ENCODE results near the gene SLC25A3. TPM values are rescaled to one million over a fixed set of nuclear protein-coding genes. Genes with fewer than 3 reads are reported as not detected.
"Not testable (repeated sequence)": the region's sequence is repeated elsewhere in the genome, so short reads cannot be mapped to it uniquely, and the experiment has no call there.

SLC25A3 gene
- 570 and 580 TPM in 2 replicates for total RNA-seq

GRCh38 chr12:98593351-98594049 is at the start of gene SLC25A3:
TSS of gene SLC25A3 (plus strand) at chr12:98593686. CDS start at chr12:98593979, 293 bp downstream.
- Mint-ChIP-seq H3K4me1 (ENCODE audit: low read depth) (peaks cover 29% of the 10 kb centered on the region), H3K27ac (peak within 1 kb of the TSS; percentile 99), H3K9me3 (no peaks in the 10 kb centered on the region), H3K27me3 (ENCODE audit: insufficient read depth) (no peaks in the 10 kb centered on the region), H3K4me3 (peak within 1 kb of the TSS; percentile 96), H3K36me3 (ENCODE audit: low read depth) (peaks cover 31% of the 10 kb centered on the region)
- intact Hi-C loops (cut with micrococcal nuclease), result loop anchor here (1.0 to 5.0 kb wide), 8 partner anchors 26 to 1686 kb away; partner anchors contain the start of genes ACTR6, BLTP3B, IKBIP and NEDD1
- DNase-seq (ENCODE audit: low spot score), result peak; percentile 92

GRCh38 chr12:98543701-98544100 is 49.8 kb upstream of the SLC25A3 start:
- Mint-ChIP-seq H3K36me3 (ENCODE audit: low read depth) (peaks cover 33% of the 10 kb centered on the region), H3K9me3 (no peaks in the 10 kb centered on the region), H3K27me3 (ENCODE audit: insufficient read depth) (no peaks in the 10 kb centered on the region), H3K4me3 (no peak overlapping the region), H3K4me1 (ENCODE audit: low read depth) (peaks cover 12% of the 10 kb centered on the region), H3K27ac (no peak overlapping the region)
- intact Hi-C loops (cut with micrococcal nuclease), result no loop called here
- DNase-seq (ENCODE audit: low spot score), result no peak

GRCh38 chr12:98544751-98545150 is 48.7 kb upstream of the SLC25A3 start:
- H3K27ac Mint-ChIP-seq, result no peak overlapping the region
- no peak for DNase-seq (ENCODE audit: low spot score)
- H3K9me3 Mint-ChIP-seq, result no peaks in the 10 kb centered on the region
- intact Hi-C loops (cut with micrococcal nuclease), result loop anchor here (5.0 kb wide), 2 partner anchors 48 to 108 kb away; partner anchors contain the start of gene SLC25A3
- no peak overlapping the region for H3K4me3 Mint-ChIP-seq
- H3K27me3 Mint-ChIP-seq (ENCODE audit: insufficient read depth), result no peaks in the 10 kb centered on the region
- peaks cover 12% of the 10 kb centered on the region for H3K4me1 Mint-ChIP-seq (ENCODE audit: low read depth)
- peaks cover 37% of the 10 kb centered on the region for H3K36me3 Mint-ChIP-seq (ENCODE audit: low read depth)

GRCh38 chr12:98549371-98550110 is 43.9 kb upstream of the SLC25A3 start:
- H3K4me3 Mint-ChIP-seq, result no peak overlapping the region

GRCh38 chr12:98551787-98552186 is 41.7 kb upstream of the SLC25A3 start:
- DNase-seq (ENCODE audit: low spot score), result no peak
- intact Hi-C loops (cut with micrococcal nuclease), result no loop called here
- Mint-ChIP-seq H3K27me3 (ENCODE audit: insufficient read depth) (no peaks in the 10 kb centered on the region), H3K9me3 (no peaks in the 10 kb centered on the region), H3K4me3 (no peak overlapping the region), H3K27ac (peak overlapping the region; percentile 67), H3K4me1 (ENCODE audit: low read depth) (peaks cover 6% of the 10 kb centered on the region), H3K36me3 (ENCODE audit: low read depth) (peaks cover 27% of the 10 kb centered on the region)

More at GRCh38 chr12:98549371-98550110, 43.9 kb upstream of the SLC25A3 start:
- Mint-ChIP-seq H3K27ac (peak overlapping the region; percentile 34), H3K36me3 (ENCODE audit: low read depth) (peaks cover 32% of the 10 kb centered on the region), H3K9me3 (no peaks in the 10 kb centered on the region), H3K27me3 (ENCODE audit: insufficient read depth) (no peaks in the 10 kb centered on the region), H3K4me1 (ENCODE audit: low read depth) (peaks cover 6% of the 10 kb centered on the region)
- no peak for DNase-seq (ENCODE audit: low spot score)
- intact Hi-C loops (cut with micrococcal nuclease), result loop anchor here (5.0 kb wide), 2 partner anchors 43 to 103 kb away; partner anchors contain the start of gene SLC25A3

- not testable (repeated sequence) for H3K27me3 Mint-ChIP-seq (ENCODE audit: insufficient read depth); H3K27ac Mint-ChIP-seq
Measured at GRCh38 chr12:98558097-98558496, 35.4 kb upstream of the SLC25A3 start.

GRCh38 chr12:98559666-98560065 is 33.8 kb upstream of the SLC25A3 start:
- intact Hi-C loops (cut with micrococcal nuclease), result no loop called here
- no peak for DNase-seq (ENCODE audit: low spot score)
- no peak overlapping the region for H3K27ac Mint-ChIP-seq
- H3K4me1 Mint-ChIP-seq (ENCODE audit: low read depth), result no peaks in the 10 kb centered on the region
- H3K4me3 Mint-ChIP-seq, result no peak overlapping the region
- peaks cover 3% of the 10 kb centered on the region for H3K27me3 Mint-ChIP-seq (ENCODE audit: insufficient read depth)
- H3K36me3 Mint-ChIP-seq (ENCODE audit: low read depth), result peaks cover 2% of the 10 kb centered on the region
- H3K9me3 Mint-ChIP-seq, result no peaks in the 10 kb centered on the region

More at GRCh38 chr12:98558097-98558496, 35.4 kb upstream of the SLC25A3 start:
- intact Hi-C loops (cut with micrococcal nuclease); H3K4me3 Mint-ChIP-seq; H3K36me3 Mint-ChIP-seq (ENCODE audit: low read depth); H3K4me1 Mint-ChIP-seq (ENCODE audit: low read depth); DNase-seq (ENCODE audit: low spot score); H3K9me3 Mint-ChIP-seq: not testable (repeated sequence)

GRCh38 chr12:98561846-98562245 is 31.6 kb upstream of the SLC25A3 start:
- Mint-ChIP-seq H3K4me1 (ENCODE audit: low read depth) (peaks cover 4% of the 10 kb centered on the region), H3K4me3 (no peak overlapping the region), H3K36me3 (ENCODE audit: low read depth) (no peaks in the 10 kb centered on the region), H3K27me3 (ENCODE audit: insufficient read depth) (peaks cover 3% of the 10 kb centered on the region), H3K9me3 (no peaks in the 10 kb centered on the region), H3K27ac (no peak overlapping the region)
- intact Hi-C loops (cut with micrococcal nuclease), result no loop called here
- no peak for DNase-seq (ENCODE audit: low spot score)

- H3K27ac Mint-ChIP-seq, result no peak overlapping the region
- H3K36me3 Mint-ChIP-seq (ENCODE audit: low read depth), result no peaks in the 10 kb centered on the region
- DNase-seq (ENCODE audit: low spot score), result no peak
- no peaks in the 10 kb centered on the region for H3K9me3 Mint-ChIP-seq
- intact Hi-C loops (cut with micrococcal nuclease), result no loop called here
- no peak overlapping the region for H3K4me3 Mint-ChIP-seq
- H3K4me1 Mint-ChIP-seq (ENCODE audit: low read depth), result peaks cover 1% of the 10 kb centered on the region
- peaks cover 2% of the 10 kb centered on the region for H3K27me3 Mint-ChIP-seq (ENCODE audit: insufficient read depth)
Measured at GRCh38 chr12:98572010-98572409, 21.5 kb upstream of the SLC25A3 start.

GRCh38 chr12:98574110-98574509 is 19.4 kb upstream of the SLC25A3 start:
- Mint-ChIP-seq H3K4me1 (ENCODE audit: low read depth) (no peaks in the 10 kb centered on the region), H3K9me3 (no peaks in the 10 kb centered on the region), H3K36me3 (ENCODE audit: low read depth) (no peaks in the 10 kb centered on the region), H3K4me3 (no peak overlapping the region), H3K27ac (no peak overlapping the region), H3K27me3 (ENCODE audit: insufficient read depth) (peaks cover 2% of the 10 kb centered on the region)
- intact Hi-C loops (cut with micrococcal nuclease), result no loop called here
- no peak for DNase-seq (ENCODE audit: low spot score)

GRCh38 chr12:98575013-98575412 is 18.5 kb upstream of the SLC25A3 start:
- Mint-ChIP-seq H3K36me3 (ENCODE audit: low read depth) (no peaks in the 10 kb centered on the region), H3K27me3 (ENCODE audit: insufficient read depth) (peaks cover 5% of the 10 kb centered on the region), H3K4me1 (ENCODE audit: low read depth) (no peaks in the 10 kb centered on the region), H3K4me3 (no peak overlapping the region), H3K9me3 (no peaks in the 10 kb centered on the region), H3K27ac (no peak overlapping the region)
- no peak for DNase-seq (ENCODE audit: low spot score)
- intact Hi-C loops (cut with micrococcal nuclease), result no loop called here

GRCh38 chr12:98576795-98577194 is 16.7 kb upstream of the SLC25A3 start:
- intact Hi-C loops (cut with micrococcal nuclease); H3K9me3 Mint-ChIP-seq; DNase-seq (ENCODE audit: low spot score); H3K27me3 Mint-ChIP-seq (ENCODE audit: insufficient read depth); H3K27ac Mint-ChIP-seq; H3K4me1 Mint-ChIP-seq (ENCODE audit: low read depth); H3K4me3 Mint-ChIP-seq; H3K36me3 Mint-ChIP-seq (ENCODE audit: low read depth): not testable (repeated sequence)

- intact Hi-C loops (cut with micrococcal nuclease), result no loop called here
- H3K36me3 Mint-ChIP-seq (ENCODE audit: low read depth), result no peaks in the 10 kb centered on the region
- no peaks in the 10 kb centered on the region for H3K9me3 Mint-ChIP-seq
- H3K27ac Mint-ChIP-seq, result no peak overlapping the region
- no peak for DNase-seq (ENCODE audit: low spot score)
- H3K4me1 Mint-ChIP-seq (ENCODE audit: low read depth), result no peaks in the 10 kb centered on the region
- no peak overlapping the region for H3K4me3 Mint-ChIP-seq
- peaks cover 8% of the 10 kb centered on the region for H3K27me3 Mint-ChIP-seq (ENCODE audit: insufficient read depth)
Measured at GRCh38 chr12:98578392-98578791, 15.1 kb upstream of the SLC25A3 start.

All from activated T-helper 1 cell treated with anti-CD3 and anti-CD28 coated beads, Interleukin-12 subunit alpha, Interleukin-12 subunit beta, Interleukin-2, Interleukin-4 antibody, amounts not matched to agents 30 ng/mL and 10 ng/mL and 1 ng/mL, durations not matched to agents 14 hours and 24 hours and 36 hours (primary cell).